ENCODE data around the gene DBI.
A peak's percentile ranks its signal among the peaks of the same experiment; 100 is the strongest.
"Not testable (repeated sequence)": the region's sequence is repeated elsewhere in the genome, so short reads cannot be mapped to it uniquely, and the experiment has no call there.

Gene DBI

GRCh38 chr2:119367472-119368099, 809 bp downstream of the DBI start:
- DNase-seq (ENCODE audit: low read depth): no peak
- TF ChIP-seq CTCF (IDR thresholded peaks at IDR 0.05; ENCODE audit: control insufficient read depth, insufficient read depth, low read depth, low read length, missing control alignments): no peak
- peak overlapping the region; percentile 91 for H3K4me3 ChIP-seq (ENCODE audit: control insufficient read depth, low read depth, low read length)

GRCh38 chr2:119369845-119370244, 3.1 kb downstream of the DBI start:
- no peak for TF ChIP-seq CTCF (IDR thresholded peaks at IDR 0.05; ENCODE audit: control insufficient read depth, insufficient read depth, low read depth, low read length, missing control alignments)
- no peak for DNase-seq (ENCODE audit: low read depth)
- H3K4me3 ChIP-seq (ENCODE audit: control insufficient read depth, low read depth, low read length): no peak overlapping the region

- DNase-seq (ENCODE audit: low read depth): no peak
- H3K4me3 ChIP-seq (ENCODE audit: control insufficient read depth, low read depth, low read length): no peak overlapping the region
- no peak for TF ChIP-seq CTCF (IDR thresholded peaks at IDR 0.05; ENCODE audit: control insufficient read depth, insufficient read depth, low read depth, low read length, missing control alignments)
These were observed 4.3 kb downstream of the DBI start for GRCh38 chr2:119371111-119371510.

- no peak overlapping the region for H3K4me3 ChIP-seq (ENCODE audit: control insufficient read depth, low read depth, low read length)
- no peak for DNase-seq (ENCODE audit: low read depth)
- no peak for TF ChIP-seq CTCF (IDR thresholded peaks at IDR 0.05; ENCODE audit: control insufficient read depth, insufficient read depth, low read depth, low read length, missing control alignments)
These were observed 6.2 kb downstream of the DBI start for GRCh38 chr2:119372778-119373568.

- DNase-seq (ENCODE audit: low read depth); H3K4me3 ChIP-seq (ENCODE audit: control insufficient read depth, low read depth, low read length): not testable (repeated sequence)
These were observed 7.3 kb downstream of the DBI start for GRCh38 chr2:119373907-119374745.

- not testable (repeated sequence) for DNase-seq (ENCODE audit: low read depth); H3K4me3 ChIP-seq (ENCODE audit: control insufficient read depth, low read depth, low read length)
These were observed 9.6 kb downstream of the DBI start for GRCh38 chr2:119376406-119376805.

GRCh38 chr2:119376810-119377209, 10.0 kb downstream of the DBI start:
- no peak for TF ChIP-seq CTCF (IDR thresholded peaks at IDR 0.05; ENCODE audit: control insufficient read depth, insufficient read depth, low read depth, low read length, missing control alignments)
- no peak for DNase-seq (ENCODE audit: low read depth)
- H3K4me3 ChIP-seq (ENCODE audit: control insufficient read depth, low read depth, low read length): no peak overlapping the region
